Measurements from ENCODE around the gene LMNTD2.
"Not testable (repeated sequence)": the region's sequence is repeated elsewhere in the genome, so short reads cannot be mapped to it uniquely, and the experiment has no call there.

LMNTD2 gene

DNA sequence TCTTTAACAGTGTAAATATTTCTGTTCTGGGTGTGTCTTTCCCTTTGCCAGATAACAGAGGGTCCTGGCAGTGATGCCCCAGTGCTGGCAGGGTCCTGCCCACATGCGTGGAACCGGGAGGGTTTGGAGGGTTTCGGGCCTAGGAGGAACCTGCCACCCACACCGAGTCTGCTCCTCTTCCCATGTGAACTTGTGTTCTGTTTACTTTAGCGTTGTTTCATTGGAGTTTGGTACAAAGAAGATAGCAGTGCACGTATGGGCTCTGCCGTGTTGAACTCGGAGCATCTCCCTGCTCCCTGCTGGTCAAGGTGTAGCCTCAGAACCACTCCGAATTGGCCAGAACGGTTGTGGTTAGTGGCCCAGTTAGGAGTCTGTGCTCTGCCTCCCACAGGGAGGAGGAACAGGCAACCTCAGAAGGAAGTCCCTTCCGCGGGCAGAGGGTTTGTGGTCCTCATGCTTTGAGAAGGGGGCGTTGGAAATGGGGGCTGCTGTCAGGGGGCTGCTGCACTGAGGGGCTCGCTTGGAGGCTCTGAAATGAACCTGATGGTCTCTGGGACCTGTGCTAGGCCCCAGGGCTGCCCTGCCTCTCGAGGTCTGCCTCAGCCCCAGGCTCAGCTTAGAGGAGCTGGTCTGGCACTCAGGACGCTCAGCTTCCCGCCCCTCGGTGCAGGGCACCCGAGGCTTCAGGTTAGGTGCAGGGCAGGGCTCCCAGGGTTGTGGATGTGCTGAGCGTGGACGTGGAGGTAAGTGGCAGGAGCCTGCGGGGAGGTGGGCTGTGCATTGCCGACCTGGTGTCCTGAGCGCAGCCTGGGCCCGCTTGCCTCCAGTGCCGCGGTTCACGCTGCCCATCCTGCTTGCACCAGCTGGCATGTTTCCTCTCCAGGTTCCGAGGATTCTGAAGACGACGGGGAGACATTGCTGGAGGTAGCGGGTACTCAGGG is 26.1 kb upstream of the LMNTD2 start:
- DNase-seq = no peak

DNA sequence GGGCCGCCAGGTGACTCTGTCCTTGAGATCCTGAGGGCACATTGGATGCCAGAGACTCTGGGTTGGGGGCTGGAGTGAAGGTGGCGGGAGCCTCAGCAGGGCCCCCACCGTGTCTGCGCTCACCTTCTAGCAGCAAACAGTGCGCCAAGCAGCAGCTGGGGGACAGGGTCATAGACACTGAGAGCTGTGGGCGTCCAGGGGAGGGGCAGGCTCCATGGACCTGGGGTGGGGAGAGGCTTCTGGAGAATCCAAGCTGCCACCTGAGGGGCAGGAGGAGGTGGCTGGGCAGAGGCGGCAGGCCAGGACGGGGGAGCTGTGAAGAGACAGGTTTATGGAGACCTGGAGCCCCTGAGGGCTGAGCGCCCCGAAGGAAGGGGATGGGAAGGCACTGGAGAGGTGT is 23.7 kb upstream of the LMNTD2 start:
- no peak for DNase-seq

DNA sequence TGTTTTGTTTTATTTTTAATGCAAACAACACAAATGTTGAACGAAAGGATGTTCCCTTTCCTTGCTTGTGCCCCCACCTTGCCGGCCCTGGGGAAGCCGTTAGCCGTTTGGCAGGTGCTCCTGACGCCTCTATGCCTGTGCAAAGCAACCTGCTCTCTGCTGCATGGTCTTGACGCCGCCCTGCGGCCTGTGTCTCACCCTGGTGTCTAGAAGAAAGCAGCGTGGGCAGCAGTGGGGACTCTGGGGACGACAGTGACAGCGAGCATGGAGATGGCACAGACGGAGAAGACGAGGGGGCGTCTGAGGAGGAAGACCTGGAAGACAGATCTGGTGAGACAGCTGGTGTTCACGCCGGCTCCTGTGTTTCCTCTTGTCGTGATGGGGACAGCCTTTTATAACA is 21.2 kb upstream of the LMNTD2 start:
- no peak for DNase-seq

DNA sequence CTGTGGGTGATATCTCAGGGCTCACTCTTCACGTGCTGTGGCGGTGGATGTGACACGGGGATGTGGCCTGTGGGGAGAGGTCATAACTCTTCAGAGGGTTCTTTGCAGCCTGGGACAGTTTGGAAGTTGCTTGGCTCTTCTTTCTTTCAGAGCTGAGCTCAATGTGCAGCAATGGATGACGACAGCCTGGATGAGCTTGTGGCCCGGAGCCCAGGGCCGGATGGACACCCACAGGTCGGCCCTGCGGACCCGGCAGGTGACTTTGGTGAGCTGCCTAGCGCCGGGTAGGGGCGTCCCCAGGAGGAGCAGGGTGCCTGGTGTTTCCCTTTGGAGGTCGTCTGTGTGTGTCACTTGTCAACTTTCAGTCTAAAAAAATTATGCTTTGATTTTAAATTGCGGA is 20.8 kb upstream of the LMNTD2 start:
- DNase-seq = no peak

DNA sequence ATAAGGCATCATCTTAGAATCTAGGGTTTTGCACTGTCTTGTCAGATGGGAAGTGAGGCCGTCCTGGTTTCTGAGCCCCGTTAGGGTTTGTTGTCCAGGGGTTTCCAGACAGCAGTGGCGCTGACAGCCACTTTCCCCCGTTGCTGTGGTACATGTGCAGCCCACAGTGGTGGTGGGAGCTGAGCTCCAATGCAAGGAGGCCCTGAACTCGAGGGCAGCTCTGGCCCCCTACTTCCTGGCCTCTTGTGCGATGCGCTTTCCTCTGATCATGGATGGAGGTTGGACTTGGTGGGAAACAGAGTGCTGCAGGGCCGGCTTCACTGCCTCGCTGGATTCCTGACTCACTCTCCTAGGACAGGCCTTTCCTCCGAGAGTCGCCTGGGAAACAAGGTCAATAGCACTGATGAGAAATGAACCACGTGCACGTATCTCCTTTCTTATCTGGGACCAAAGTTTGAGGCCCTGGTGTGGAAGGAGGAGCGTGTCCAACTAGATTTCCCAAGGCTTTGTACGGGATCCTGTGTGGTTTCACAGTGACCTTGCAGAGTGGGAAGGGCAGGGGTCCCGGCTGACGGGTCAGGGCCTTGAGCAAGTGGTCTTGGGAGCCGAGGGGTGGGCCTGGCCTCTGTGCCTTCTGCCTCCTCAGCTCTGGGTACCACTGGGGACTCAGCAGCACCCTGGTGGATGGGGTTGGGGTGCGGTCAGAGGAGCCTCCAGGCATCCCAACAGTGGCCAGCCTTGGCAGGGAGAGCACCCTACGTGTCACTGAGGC is 19.5 kb upstream of the LMNTD2 start:
- no peak for DNase-seq

DNA sequence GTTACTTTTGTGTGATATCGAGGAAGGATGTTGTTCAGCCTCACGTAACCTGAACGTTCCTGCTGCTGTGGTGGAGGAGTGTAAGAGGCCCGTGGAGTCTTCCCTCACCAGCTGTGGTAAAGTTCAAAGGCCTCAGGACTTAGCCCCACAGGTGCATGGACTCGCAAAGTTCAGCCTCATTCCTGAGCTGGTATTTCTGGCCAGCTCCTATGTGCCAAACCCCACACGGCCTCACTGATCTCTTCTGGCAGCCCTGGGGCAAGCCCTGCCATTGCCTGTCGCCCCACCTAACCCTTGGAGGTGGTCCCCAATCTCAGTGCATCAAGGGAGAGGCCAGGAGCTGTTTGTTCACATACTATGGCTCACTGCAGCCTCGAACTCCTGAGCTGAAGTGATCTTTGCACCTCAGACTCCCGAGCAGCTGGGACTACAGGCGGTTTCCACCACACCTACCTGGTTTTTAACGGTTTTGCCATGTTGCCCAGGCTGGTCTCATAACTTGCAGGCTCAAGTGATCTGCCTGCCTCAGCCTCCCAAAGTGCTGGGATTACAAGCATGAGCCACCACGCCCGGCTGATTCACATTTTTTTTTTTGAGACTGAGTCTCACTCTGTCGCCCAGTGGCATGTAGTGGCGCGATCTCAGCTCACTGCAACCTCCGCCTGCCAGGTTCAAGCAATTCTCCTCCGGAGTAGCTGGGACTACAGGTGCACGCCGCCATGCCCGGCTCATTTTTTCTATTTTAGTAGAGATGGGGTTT is 17.9 kb upstream of the LMNTD2 start:
- no peak for DNase-seq

DNA sequence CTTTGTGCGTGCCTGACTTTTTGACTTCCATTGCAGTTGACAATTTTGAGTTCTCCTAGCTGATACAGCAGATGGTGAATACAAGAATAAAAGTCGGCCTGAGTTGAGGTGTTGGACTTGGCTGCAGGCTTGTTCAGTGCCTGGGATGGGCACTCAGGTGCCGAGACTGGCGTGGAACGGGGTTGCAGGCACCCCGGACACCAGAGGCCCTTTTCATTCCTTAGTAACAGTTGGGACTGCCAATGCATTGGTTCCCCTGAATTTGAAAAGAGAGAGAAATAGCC is 17.0 kb upstream of the LMNTD2 start:
- no peak for DNase-seq

DNA sequence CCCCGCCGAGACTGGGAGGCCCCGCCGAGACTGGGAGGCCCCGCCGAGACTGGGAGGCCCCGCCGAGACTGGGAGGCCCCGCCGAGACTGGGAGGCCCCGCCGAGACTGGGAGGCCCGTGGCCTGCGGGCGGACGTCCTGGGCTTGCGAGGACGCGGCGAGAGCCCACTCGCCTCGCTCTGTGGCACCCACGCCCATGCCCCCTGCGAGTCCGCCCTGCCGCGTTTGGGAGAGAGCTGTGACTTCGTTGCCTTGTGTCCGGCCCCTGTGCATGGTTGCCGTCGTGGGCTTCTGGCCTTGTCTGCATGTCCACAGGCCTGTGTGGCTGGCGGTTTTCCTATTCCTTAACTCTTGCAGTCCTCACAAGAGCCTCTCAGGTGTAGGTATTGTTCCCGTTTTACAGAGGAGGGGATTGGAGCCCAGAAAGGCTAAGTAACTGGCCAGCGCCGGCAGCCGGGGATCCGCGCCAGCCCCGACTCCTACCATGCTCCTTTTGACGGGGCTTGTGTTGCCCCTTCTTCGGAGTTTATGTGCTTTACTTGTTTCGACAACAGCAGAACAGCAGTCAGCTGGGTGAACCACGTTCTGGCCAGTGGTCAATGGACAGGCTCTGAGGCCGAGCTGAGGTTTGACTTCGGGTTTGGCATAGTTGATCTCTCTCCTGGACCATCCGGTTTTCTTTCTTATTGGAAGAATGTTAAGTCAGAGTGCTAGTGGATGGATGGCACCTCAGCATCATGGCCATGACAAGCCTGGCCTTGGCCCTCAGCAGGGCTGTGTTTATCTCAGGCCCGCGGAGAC is 16.5 kb upstream of the LMNTD2 start:
- DNase-seq = no peak

DNA sequence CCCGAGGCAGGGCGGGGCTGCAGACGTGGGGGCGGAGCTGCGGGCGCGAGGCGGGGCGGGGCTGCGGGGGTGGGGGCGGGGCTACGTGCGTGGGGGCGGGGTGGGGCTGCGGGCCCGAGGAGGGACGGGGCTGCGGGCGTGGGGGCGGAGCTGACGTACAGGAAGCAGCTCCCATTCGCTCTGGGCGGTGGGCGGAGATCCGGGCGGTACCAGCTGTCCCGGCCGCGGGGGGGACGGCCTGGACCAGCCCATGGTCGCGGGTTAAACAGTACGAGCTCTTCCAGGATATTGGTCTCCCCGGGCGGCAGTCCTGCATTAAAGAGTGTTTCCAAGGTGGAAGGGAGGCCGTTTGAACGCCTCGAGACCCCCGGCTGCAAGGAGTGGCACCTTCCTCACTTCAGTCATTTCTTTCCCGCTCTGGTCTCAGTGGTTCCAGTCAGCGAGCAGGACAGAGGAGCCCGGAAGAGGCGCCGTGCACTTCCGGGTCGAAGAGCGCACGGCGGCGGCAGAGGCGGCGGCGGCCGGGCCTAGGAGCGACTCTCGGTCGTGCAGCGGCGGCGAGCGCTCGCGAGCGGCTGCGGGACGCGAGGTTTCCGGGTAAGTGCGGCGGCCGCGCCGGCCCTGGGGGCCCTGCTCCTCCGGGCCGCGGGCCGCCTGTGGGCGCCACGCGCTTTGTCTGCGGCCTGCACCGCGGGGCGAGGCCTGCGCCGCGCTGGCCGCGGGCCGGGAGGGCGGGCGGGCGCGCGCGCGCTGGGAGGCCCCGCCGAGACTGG is 15.6 kb upstream of the LMNTD2 start, which contains the start of gene PHRF1:
PHRF1 (plus strand) TSS at position 475 of the 773 bp plus-strand sequence. CDS start 5,043 bp downstream, outside the sequence.
- peak; percentile 93 for DNase-seq

DNA sequence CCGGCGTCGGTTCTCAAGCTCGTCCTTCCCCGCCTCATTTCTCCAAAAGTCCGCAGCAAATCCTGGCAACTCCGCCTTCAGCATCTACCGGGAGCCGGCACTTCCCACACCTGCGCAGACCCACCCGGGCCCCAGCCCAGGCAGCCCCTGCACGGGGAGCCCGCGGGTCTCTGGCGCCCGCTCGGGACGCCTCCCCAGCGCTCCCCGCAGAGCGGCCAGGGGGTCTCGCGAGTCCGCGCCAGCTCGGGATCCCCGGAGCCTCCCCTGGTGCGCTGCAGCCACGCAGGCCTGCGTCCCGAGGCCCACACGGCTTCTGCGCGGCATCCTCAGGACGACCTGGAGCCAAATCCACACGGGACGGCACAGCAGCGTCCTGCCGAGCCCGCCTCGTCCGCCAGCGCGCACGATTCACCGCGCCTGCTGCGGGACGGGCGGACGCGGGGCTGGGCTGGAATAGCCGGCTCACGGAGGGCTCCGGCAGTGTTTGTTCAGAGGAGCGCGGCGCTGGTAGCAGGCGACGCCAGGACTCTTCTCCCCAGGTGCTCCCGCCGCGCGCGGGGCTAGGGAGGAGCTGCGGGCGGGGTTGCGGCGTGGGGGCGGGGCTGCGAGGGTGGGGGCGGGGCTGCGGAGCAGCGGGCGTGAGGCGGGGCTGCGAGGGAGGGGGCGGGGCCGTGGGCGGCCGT is 14.9 kb upstream of the LMNTD2 start:
- no peak for DNase-seq

DNA sequence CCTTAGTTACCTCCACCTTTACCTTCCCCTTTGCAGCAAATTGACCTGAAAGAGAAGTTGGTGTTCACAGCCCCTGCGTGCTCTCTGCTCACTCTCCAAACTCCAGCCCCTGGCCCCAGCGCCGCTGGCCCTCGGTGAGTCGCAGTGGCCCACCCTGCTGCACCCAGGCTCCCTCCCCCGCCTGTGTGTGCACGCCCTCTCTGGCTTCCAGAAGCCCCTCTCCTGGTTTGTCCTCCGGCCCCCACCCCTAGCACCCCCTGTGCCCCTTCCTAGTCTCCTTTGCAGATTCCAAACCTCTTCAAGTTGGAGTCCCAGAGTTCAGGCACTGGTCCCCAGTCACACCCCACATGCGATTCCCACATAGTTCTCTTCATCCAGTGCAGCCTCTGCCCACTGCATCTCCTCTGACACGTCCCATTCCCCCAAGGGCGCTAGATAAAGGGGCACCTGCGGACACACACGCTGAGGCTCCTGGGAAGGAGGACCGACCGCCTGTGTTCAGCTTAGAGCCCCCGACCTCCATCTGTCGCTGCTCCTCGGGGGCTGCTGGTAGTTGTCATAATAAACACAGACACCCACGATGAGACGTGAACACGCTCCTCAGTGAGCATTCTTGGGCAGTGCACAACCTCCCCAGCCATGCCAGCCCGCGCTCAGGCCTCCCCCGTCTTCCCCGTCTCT is 14.2 kb upstream of the LMNTD2 start:
- no peak for DNase-seq

DNA sequence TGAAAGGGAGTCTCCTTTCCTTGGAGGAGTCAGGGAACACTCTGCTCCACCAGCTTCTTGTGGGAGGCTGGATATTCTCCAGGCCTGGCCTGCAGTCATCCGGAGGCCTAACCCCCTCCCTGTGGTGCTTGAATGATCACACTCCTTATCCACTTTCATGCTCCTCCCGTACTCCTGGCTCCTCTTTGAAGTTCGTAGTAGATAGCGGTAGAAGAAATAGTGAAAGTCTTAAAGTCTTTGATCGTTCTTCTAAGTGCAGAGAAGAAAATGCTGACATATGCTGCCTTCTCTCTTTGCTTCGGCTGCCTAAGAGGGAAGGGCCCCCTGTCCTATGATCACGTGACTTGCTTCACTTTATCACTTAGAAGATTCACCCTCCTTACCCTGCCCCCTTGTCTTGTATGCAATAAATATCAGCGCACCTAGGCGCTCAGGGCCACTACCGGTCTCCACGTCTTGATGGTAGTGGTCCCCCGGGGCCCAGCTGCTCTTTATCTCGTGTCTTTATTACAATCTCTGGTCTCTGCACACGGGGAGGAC is 13.6 kb upstream of the LMNTD2 start:
- not testable (repeated sequence) for DNase-seq

DNA sequence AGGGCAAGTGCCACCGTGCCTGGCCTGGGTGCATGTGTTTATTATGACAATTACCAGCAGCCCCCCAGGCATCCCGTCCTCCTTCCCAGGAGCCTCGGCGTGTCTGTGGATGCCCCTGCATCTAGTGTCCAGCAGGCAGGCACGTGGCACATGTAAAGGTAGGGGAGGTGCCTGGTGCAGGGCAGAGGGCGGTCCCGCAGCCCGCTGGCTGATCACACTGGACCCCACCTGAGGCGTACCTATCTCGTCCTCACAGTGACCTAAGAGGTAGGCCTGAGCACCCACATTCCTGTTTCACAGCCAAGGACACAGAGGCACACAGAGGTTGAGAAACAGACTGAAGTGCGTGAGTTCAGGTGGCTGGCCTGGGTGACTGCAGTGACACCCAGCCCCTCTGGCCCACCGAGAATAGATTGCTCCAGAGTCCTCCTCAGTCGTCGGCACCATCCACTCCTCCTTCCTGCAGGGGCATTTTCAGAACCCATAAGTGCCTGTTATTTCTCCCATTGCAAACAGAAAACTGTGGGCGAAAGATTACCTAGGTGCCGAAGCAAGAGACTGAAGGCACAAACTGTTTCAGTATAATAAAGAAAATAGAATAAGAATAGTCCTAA is 12.7 kb upstream of the LMNTD2 start:
- no peak for DNase-seq

DNA sequence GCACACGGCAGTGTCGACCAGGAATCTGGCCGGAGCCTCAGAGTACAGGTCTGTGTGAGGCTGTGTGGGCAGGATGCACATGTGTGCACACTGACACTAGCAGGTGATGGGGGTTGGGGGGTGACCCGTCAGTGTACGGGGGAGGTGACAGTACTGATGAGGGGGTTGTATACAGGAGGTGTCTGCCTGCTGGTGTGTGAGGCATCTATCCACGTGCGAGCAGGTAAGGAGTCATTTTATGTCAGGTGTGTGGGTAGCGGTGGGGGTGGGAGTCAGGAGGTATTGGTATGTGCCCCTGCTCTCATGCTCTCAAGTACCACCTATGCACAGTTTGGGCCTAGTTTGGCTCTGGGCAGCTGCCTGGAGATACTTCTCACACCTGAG is 11.3 kb upstream of the LMNTD2 start:
- no peak for DNase-seq

DNA sequence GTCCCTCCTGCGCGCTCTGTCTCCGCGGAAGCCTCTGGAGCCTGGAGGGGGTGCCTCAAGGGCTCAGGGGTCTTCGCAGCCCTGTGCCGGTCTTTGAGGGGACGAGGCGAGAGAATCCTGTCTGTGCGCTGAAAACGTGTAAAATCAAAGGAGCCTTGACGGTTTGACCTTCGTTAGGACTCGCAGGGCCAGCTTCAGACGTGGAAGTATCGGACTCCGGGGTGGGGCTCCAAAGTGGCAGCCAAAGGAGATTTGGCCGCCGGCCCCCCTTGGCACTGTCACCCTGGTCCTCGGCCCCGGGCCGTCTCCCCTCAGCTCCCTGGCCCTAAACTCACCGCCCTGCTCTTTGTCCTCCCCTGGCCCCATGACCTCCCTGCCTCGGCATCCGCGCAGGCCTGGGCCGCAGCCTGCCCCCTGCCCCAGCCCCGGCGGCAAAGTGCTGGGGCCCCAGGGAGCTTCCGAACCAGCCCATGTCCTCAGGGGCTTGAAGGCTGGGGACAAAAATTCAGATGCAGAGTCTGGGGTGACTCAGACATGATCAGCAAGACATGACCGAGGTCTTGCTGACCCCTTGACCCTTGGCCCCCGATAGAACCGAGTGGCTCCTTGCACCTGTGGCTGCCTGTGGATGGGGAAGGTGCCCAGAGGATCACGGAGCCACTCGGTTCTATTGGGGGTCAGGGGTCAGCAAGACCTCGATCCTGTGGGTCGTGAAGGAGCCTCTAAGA is 8.8 kb upstream of the LMNTD2 start:
- DNase-seq = no peak

DNA sequence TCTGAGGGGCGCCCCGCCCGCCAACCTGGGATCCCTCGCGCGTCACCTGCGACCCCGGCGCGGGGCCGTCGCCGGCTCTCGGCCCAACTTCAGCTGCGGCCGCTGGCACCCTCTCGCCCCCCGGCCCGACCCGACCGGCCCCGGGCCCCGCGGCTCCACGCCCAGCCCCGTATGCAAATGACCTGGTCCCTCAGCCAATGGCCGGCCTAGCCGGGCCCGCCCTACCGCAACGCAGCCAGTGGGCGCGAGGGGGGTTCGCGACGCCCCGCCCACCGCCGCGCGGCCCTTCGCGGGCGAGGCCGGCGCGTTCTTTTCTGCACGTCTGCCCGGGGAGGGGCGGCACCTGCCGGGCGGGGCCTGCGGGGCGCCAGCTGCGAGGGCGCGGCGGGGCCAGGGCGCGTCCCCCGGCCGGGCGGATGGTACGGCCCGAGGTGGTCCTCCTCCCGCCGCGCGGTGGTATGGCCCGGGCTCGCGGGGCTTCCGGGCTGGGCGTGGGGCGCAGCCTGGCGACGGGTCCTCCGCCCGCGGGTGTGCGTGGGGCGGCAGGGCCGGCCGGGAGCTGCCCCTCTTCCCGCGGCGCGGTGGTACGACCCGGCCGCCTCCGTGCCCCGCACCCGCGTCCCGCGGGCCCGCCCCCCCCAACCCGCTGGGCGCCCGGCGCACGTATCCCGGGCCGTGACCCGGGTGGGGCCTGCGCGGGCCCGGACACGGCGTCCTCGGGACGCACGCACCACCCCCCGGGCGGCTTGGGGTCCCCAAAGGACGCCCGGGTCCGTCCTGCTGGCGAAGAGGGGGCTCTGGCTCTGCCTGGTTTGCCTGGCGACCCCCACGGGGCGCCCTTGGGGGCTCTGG is 8.0 kb upstream of the LMNTD2 start:
- peak; percentile 79 for DNase-seq

DNA sequence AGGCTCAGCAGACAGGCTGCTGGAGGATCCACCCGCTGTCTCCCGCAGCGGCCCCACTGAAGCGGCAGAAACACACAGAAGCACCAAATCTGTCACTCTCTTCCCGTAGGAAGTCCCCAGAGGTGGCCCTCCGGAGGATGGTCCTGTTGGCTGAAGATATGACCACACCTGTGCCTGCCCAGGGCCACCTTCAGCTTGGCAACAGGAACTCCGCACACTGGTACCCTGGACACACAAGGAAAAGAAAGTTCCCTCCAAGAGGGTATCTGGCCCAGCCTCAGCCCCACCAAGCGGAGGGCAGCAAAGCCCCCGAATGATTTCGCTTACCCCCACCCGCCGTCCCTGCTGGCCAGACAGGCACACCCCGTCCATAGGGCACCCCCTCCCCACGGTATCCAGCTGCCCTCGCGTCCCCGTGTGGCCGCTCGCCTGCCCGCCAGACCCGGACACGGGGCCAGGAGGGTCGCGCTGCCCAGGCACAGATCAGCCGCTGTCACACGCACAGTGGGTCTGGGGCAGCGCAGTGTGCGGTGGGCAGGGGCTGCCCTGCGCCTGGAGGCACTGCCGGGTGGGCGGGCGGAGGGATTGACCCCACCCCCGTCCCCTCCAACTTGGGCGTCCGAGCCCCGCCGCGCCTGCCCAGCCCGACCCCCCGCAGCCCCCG is 7.2 kb upstream of the LMNTD2 start:
- no peak for DNase-seq
